Measurements from ENCODE around the gene DHX34.
A peak's percentile ranks its signal among the peaks of the same experiment; 100 is the strongest.

Gene DHX34

DNA sequence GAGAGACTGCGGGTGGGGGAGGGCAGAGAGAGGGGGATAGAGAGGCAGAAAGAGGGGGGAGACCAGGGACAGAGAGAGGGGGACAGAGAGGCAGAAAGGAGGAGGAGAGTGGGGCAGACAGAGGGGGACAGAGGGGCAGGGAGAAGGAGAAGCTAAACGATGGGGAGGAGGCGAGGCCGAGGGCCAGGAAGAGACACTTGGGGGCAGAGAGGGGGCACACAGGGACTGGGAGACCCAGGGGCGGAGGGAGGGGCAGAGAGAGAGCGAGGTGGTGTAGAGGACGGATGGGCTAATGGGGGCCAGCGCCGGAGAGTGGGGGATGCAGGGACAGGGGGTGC, 69.5 kb downstream of the DHX34 start:
- DNase-seq (ENCODE audit: low read depth): no peak

DNA sequence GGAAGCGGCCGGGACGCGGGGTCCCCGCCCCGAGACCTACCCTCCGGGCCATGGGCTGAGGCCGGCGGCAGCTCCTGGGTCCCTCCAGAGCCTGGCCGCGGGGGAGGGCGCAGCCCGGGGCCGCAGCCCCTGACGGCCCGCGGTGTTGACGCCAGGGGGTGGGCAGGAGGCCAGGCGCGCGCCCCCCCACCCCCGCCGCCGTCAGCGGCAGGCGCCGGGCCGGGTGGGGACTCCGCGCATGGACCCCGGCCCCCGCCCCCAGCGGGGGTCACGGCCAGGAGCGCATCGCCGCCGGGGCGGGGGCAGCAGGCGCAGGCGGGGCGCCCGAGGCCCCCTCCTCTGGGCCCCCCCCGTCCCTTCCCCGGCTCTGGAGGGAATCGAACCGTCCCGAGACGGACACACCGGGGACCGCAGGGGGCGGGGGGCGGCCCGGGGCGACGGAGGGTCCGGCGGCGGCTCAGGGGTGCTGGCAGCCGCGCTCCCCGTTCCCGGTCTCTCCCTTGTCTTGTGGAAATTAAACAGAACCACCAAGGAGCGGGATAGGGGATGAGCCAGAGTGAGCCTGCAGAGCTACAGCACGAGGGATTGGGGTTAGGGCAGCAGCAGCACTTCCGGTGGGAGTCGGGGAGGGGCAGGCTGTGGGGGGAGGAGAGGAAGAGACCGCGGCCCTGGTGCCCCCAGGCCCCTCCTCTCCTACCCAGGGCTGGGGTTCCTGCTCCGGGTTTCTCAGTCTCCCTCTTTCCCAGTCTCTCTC, 70.1 kb downstream of the DHX34 start, which contains the start of gene MEIS3:
Gene MEIS3 (minus strand): TSS at position 498 of the 754 bp plus-strand sequence. CDS start 446 bp downstream, at position 52.
- DNase-seq (ENCODE audit: low read depth): no peak

DNA sequence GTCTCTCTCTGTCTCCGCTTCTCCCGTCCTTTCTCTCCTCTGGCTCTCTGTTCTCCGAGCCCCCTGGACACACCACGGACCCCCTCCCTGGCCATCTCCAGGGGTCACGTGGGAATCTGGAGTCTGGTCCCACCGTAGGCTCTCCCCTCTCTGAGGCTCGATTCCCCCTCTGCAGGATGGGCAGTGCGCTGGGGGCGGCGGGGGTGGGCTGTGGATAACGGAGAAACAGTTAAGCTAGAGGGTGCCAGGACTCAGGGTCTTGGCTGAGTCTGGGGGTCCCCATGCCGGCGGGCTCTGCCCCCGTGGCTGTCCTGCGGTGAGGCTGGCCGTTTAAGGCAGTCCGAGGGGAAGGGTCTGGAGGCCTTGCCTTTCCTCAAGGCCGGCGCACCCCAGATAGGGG, 70.7 kb downstream of the DHX34 start:
- no peak for DNase-seq (ENCODE audit: low read depth)

DNA sequence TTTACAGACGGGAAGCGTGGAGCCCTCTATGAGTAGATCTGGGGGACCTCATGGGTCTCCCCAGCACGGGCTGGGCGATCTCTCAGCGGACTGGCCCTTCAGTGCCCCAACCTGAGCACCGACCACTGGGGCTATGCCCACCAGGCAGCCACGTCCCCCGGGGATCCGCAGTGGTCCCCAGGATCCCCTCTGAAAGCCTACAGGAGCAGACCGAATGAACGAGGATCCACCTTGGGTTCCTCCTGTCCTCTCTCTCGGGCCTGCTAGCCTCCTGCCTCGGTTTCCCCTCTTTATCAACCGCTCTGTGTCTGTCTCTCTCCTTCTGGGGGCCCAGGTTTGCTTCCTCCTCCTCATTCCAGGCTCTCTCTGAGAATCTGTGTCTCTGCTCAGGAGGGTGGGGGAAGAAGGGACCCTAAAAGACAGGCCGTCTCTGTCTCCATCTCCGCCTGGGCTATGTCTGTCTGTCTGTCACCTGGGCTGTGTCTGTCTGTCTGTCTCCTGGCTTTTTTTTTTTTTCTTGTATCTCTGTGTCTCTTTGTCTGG, 72.2 kb downstream of the DHX34 start:
- no peak for DNase-seq (ENCODE audit: low read depth)

DNA sequence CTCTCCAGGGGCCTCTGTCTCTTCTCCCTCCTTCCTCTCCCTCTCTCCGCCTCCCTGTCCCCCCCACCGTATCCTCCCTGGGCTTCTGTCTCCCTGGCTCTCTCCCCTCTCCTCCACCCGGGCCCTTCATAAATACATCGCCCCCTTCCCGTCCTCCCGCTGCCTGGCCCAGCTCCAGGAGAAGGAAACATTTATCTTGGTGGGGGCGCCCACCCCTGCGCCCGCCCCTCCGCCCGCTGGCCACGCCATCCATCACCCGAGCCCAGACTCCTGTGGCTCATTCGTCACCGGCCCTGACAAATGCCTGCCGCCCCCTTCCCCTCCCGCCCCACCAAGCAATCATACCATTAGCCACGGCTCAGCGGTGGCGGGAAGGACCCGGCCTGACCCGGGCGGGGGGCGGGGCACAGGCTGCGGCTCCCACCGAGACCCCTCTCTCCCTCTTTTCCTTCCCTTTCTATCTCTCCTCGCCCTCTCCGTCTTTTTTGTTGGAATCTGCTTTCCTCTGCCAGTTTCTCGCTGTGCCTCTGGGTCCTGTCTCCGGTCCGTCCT, 72.8 kb downstream of the DHX34 start:
- DNase-seq (ENCODE audit: low read depth): no peak

DNA sequence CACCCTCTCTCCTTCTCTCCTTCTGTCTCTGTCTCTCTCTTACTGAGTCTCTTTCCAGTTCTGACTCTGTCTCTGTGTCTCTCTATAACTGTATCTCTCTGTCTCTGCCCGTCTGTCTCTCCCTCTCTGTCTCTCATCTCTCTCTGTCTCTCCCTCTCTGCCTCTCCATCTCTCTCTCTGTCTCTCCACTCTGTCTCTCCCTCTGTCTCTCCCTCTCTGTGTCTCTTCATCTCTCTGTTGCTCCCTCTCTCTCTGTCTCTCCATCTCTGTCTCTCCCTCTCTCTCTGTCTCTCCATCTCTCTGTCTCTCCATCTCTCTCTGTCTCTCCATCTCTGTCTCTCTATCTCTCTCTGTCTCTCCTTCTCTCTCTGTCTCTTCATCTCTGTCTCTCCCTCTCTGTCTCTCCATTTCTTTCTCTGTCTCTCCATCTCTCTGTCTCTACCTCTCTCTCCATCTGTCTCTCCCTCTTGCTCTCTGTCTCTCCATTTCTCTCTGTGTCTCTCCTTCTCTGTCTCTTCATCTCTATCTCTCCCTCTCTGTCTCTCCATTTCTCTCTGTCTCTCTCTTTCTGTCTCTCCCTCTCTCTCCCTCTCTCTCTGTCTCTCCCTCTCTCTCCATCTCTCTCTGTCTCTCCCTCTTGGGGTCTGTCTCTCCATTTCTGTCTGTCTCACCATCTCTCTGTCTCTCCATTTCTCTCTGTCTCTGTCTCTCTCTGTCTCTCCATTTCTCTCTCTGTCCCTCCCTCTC, 73.5 kb downstream of the DHX34 start:
- no peak for DNase-seq (ENCODE audit: low read depth)

DNA sequence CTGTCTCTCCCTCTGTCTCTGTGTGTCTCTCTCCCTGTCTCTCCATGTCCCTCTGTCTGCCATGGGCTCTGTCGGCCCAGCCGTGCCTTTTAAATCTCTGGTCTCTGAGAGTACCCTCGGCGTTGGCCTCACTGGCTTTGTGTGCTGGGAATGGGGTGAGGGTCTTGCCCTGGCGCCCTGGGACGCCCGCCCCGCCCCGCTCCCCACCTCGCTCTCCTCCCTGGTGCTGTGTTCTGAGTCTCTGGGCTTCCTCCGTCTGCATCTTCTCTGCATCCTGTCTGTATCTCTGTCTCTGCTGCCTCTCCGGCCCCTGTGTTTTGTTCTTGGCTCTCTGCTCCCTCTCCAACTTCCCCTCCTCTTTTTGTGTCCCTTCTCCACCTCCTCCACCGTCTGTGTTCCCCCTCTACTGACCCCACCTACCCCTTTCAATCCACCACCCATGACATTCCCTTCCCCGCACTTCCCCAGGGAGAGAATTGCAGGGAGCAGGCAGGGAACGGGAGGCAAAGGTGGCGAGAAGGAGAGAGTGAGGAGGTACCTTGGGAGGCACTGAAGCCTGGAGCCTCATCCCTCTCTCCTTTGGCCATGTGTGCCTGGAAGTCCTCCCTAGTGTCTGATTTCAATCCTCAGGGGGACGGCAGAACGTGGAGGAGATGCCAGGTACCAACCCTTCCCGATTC, 74.2 kb downstream of the DHX34 start:
- DNase-seq (ENCODE audit: low read depth): no peak

DNA sequence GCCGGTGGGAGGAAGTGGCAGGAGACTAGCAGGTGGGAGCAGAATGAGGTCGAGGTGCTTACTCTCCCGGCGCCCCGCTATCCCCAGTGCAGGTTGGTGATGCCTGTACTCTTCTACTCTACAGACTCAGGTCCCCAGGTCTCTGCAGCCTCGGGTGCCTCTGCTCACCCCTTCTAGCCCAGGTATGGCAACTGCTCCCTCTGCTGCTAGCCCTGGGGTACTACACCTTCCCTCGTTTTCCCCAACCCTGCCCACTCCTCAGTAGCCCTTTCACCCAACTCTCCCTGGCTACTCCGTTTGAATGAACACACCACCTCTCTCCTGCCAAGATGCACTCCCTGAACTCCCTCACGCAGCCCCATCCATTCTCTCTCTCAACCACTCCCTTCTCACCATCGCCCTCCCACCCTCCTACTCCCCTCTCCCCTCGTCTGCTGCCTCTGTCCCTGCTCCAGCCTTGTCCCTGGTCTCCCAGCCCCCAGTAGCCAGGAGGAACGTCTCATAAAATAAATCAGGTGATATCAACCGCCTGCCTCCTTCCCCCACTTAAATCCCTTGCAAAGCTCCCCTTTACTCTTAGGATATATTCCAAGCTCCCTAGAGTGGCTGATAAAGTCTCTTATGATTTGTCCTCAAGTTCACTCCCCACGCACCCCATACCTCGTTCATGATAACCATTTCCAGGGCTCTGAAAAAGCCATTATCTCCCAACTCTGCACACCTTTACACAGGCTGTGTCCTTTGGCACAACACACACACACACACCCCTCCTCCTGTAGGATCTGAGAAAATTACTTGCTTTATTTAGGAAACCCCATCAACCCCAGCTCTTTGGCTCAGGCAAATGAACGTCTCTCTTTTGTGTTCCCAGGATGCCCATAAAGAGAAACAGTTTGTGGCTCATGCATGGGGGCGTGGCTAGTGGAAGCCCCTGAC, 78.4 kb downstream of the DHX34 start:
- DNase-seq (ENCODE audit: low read depth): no peak

DNA sequence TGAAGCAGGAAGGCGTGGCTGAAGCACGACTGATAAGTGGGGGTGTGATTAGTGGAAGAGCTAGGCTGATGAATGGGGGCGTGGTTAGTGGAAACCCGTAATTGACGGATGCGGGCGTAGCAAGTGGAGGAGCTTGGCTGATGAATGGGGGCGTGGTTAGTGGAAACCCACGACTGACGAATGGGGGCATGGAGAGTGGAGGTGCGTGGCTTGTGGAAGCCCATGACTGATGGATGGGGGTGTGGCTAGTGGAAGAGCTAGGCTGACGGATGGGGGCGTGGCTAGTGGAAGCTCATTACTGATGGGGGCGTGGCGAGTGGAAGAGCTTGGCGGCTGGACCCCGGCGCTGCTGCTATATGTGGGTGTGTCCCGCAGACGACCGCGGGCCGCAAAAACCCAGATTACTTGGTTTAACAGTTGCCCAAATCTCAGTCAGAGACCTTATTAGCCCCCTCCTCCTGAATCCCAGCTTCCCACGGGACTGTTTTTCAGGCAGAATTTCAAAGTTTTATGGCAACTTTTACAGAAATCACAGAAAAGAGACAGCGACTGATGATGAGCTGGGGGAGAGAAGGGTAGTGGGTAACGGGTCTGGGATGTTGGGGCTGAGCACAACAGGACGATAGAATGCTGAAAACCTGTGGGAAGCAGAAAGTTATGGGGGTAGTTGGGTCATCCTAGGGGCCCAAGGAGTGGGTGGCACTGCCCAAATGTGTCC, 79.2 kb downstream of the DHX34 start:
- DNase-seq (ENCODE audit: low read depth): peak; percentile 98

DNA sequence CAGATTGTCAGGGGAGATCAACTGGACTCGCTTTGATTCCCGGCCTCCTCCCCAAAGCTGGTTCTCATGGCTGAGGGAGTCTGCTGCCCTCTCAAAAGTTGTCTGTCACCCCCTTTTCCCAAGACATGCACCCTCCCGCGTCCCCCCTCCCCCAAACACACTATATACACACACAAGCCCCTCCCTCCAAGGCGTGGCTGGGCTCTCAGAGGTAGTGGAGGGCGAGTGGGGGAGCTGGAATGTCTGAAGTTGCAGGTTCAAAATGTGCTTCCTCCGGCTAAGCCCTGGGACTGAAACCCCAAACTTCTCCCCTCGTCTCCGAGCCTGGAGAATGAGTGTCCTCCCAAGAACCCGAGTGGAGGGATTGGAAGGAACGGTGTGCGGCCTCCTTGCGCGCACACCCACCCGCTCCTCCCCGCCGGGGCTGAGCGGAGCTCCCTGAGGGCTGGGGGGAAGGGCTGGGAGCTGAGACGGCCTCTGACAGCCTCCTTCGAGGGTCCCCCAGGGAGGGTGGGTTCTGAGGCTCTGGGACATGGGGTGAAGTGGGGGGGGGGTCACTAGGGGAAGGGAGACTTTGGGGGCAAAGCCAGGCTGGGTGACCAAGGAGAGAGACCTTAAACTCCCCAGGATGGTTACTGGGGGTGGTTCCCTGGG, 80.2 kb downstream of the DHX34 start:
- no peak for DNase-seq (ENCODE audit: low read depth)

DNA sequence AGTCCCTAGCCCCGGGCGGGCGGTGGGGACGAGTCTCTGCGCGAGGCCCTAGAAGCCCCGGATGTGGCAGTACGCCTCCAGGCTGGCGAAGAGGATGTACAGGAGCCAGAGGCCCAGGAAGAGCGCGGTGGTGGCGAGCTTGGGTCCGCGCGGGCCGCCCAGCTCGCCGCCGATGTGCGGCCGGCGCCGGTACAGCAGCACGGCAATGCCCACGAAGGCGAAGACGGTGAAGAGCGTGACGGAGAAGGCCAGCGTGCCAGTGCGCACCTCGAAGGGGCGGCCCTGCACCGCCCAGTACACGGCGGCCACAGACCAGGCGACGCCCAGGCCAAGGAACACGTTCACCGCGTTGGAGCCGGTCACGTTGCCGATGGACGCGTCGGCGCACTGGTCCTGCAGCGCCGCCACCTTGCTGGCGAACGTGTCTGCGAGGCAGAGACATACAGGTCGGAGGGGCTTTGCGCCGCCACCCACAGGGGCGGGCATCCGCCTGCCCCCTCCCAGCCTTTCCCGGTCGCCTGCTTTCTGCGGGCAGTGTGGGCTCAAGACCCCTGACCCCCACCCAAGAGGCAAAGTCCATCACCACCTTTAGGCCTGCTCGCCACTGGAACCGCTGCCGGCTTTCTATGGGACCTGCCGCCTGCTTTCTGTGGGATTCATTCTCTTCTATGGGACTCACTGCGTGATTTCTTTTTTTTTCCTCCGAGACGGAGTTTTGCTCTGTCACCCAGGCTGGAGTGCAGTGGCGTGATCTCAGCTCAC, 81.1 kb downstream of the DHX34 start:
- no peak for DNase-seq (ENCODE audit: low read depth)

DNA sequence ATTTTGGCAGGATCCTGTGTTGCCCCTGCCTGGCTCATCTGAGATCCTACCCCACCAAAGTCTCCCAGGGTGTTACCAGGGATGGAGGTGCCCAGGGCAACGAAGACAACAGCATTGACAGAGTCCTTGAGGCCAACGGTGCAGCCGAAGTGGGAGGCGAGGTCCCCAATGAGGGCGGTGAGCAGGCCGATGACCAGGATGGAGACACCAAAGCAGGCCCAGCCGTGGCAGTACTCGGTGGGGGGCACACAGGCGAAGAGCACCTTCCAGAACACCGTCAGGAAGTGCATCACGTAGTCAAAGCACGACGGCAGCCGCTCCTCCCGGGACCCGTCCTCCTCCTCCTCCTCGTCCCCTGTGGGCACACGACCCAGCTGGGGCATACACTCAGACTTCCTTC, 83.0 kb downstream of the DHX34 start:
- no peak for DNase-seq (ENCODE audit: low read depth)
